ENCODE data around the gene ARL8B. TPM values are rescaled to one million over a fixed set of nuclear protein-coding genes. Genes with fewer than 3 reads are reported as not detected.

The ARL8B gene
- total and polyA plus RNA-seq, 10 of the 15 experiments (the other 5 are each of a cell fraction or from before 2014, with no cell fraction given), result 22.0 to 80.6 (median 43.7) TPM

DNA sequence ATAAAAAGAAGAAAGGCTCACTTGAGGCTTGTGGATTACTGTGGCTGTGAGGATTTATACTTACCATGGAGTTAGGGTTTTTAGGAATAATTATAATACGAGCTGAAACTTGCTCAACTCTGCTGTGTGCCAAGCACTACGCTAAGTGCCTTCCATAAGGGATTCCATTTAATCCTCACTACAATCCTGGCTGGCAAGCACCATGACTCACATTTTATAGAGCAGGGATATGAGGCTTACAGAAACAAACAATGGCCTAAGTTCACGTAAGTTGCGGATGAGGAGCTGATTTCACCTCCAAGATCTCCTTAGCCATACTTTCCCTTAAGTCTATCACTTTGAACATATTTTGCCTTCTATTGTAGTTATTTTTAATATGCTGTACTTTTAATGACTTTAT is 43.9 kb upstream of the ARL8B start:
- intact Hi-C loops (cut with micrococcal nuclease; ENCODE audit: unreplicated experiment), result no loop called here
- SMC1A ChIA-PET (ENCODE audit: uncharacterized antibody, unreplicated experiment), result interaction anchor here (0.9 to 1.3 kb wide), 4 partner anchors 9 to 394 kb away, joined by 3 read pairs; no protein-coding TSS in a partner anchor
- TF ChIP-seq ELK1 (IDR thresholded peaks at IDR 0.05; ENCODE audit: low read depth, low read length) (no peak), EP300 (IDR thresholded peaks at IDR 0.05; ENCODE audit: borderline replicate concordance in 1 of 2, control insufficient read depth in 1 of 2, low read depth in 2 of 2, low read length in 2 of 2) (no peak), SMAD1 (IDR thresholded peaks at IDR 0.05; ENCODE audit: low read depth, partially characterized antibody) (no peak)
- no peaks in the 10 kb centered on the region for H3K79me2 ChIP-seq (ENCODE audit: control insufficient read depth, insufficient read depth, low read length)
- DNase-seq (ENCODE audit: low read depth, low spot score) (no peak), FAIRE-seq (no peak), ATAC-seq (no peak)
- no peaks in the 10 kb centered on the region for H3K36me3 ChIP-seq (ENCODE audit: control insufficient read depth in 2 of 2, insufficient read depth in 2 of 2, low read length in 1 of 2)
- H3K27me3 ChIP-seq (replicated peaks in 1 of 2; ENCODE audit: control insufficient read depth in 2 of 2, insufficient read depth in 2 of 2, low read length in 1 of 2), result peaks cover 0 to 2% of the 10 kb centered on the region in 2 experiments; a peak in 2 of 4 replicates
- CTCF ChIA-PET, result interaction anchor here (1.1 to 1.7 kb wide), 2 partner anchors 9 to 366 kb away, joined by 3 to 13 read pairs; no protein-coding TSS in a partner anchor
- BruUV-seq (replicated peaks), result no TSS peak
- POLR2A ChIA-PET, result no interaction called here
- no peaks in the 10 kb centered on the region for H4K20me1 ChIP-seq (ENCODE audit: control insufficient read depth, insufficient read depth)
- 81% methylated on average over 4 of the region's 4 CpGs for WGBS (ENCODE audit: insufficient coverage, insufficient replicate concordance, low lambda C conversion rate, missing lambda C conversion rate)
- H3K27ac ChIP-seq (ENCODE audit: control insufficient read depth, insufficient read depth), result no peak overlapping the region
- no peak overlapping the region for H2AFZ ChIP-seq (ENCODE audit: control insufficient read depth, low read depth, low read length)
- RAD21 ChIA-PET (ENCODE audit: unreplicated experiment), result no interaction called here
- no peaks in the 10 kb centered on the region for H3K9me3 ChIP-seq (replicated peaks; ENCODE audit: control insufficient read depth, insufficient read depth, low read length)
- no peak overlapping the region for H3K9ac ChIP-seq (ENCODE audit: control insufficient read depth, insufficient read depth, low read length)
- no peak overlapping the region for H3K4me2 ChIP-seq (ENCODE audit: control insufficient read depth, insufficient read depth)
- no peaks in the 10 kb centered on the region for H3K4me1 ChIP-seq (ENCODE audit: control insufficient read depth, insufficient read depth, low read length)
- H3K4me3 ChIP-seq, result no peak overlapping the region
- in situ Hi-C loops (cut with MboI), result no loop called here

GRCh38 chr3:5079761-5080160 is 42.3 kb upstream of the ARL8B start:
- Histone ChIP-seq H4K20me1 (ENCODE audit: control insufficient read depth, insufficient read depth) (no peaks in the 10 kb centered on the region), H3K4me1 (ENCODE audit: control insufficient read depth, insufficient read depth, low read length) (no peaks in the 10 kb centered on the region), H3K79me2 (ENCODE audit: control insufficient read depth, insufficient read depth, low read length) (no peaks in the 10 kb centered on the region), H3K9me3 (replicated peaks; ENCODE audit: control insufficient read depth, insufficient read depth, low read length) (no peaks in the 10 kb centered on the region), H3K9ac (ENCODE audit: control insufficient read depth, insufficient read depth, low read length) (no peak overlapping the region), H2AFZ (ENCODE audit: control insufficient read depth, low read depth, low read length) (no peak overlapping the region), H3K36me3 (ENCODE audit: control insufficient read depth in 2 of 2, insufficient read depth in 2 of 2, low read length in 1 of 2) (no peaks in the 10 kb centered on the region), H3K4me2 (ENCODE audit: control insufficient read depth, insufficient read depth) (no peak overlapping the region), H3K27me3 (replicated peaks in 1 of 2; ENCODE audit: control insufficient read depth in 2 of 2, insufficient read depth in 2 of 2, low read length in 1 of 2) (peaks cover 0 to 2% of the 10 kb centered on the region in 2 experiments; a peak in 1 of 4 replicates), H3K4me3 (no peak overlapping the region), H3K27ac (ENCODE audit: control insufficient read depth, insufficient read depth) (no peak overlapping the region)
- no TSS peak for BruUV-seq (replicated peaks)
- in situ Hi-C loops (cut with MboI) (no loop called here), intact Hi-C loops (cut with micrococcal nuclease; ENCODE audit: unreplicated experiment) (no loop called here)
- no CpG with 5 or more reads among the region's 3 CpGs for WGBS (ENCODE audit: insufficient coverage, insufficient replicate concordance, low lambda C conversion rate, missing lambda C conversion rate)
- ATAC-seq, result no peak
- ChIA-PET CTCF (interaction anchor here (2.2 kb wide), 1 partner anchor 368 kb away, joined by 11 read pairs; no protein-coding TSS in a partner anchor), RAD21 (ENCODE audit: unreplicated experiment) (no interaction called here), SMC1A (ENCODE audit: uncharacterized antibody, unreplicated experiment) (interaction anchor here (1.3 kb wide), 1 partner anchor 21 kb away, joined by 3 read pairs; no protein-coding TSS in a partner anchor), POLR2A (no interaction called here)
- no peak for DNase-seq (ENCODE audit: low read depth, low spot score)
- TF ChIP-seq, protein P1, sequence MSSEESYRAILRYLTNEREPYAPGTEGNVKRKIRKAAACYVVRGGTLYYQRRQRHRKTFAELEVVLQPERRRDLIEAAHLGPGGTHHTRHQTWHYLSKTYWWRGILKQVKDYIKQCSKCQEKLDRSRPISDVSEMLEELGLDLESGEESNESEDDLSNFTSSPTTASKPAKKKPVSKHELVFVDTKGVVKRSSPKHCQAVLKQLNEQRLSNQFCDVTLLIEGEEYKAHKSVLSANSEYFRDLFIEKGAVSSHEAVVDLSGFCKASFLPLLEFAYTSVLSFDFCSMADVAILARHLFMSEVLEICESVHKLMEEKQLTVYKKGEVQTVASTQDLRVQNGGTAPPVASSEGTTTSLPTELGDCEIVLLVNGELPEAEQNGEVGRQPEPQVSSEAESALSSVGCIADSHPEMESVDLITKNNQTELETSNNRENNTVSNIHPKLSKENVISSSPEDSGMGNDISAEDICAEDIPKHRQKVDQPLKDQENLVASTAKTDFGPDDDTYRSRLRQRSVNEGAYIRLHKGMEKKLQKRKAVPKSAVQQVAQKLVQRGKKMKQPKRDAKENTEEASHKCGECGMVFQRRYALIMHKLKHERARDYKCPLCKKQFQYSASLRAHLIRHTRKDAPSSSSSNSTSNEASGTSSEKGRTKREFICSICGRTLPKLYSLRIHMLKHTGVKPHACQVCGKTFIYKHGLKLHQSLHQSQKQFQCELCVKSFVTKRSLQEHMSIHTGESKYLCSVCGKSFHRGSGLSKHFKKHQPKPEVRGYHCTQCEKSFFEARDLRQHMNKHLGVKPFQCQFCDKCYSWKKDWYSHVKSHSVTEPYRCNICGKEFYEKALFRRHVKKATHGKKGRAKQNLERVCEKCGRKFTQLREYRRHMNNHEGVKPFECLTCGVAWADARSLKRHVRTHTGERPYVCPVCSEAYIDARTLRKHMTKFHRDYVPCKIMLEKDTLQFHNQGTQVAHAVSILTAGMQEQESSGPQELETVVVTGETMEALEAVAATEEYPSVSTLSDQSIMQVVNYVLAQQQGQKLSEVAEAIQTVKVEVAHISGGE (CRISPR knock-in tag; IDR thresholded peaks at IDR 0.05), result no peak
- TF ChIP-seq IKZF1 (conservative IDR thresholded peaks at IDR 0.05) (no peak), SPI1 (IDR thresholded peaks at IDR 0.05; ENCODE audit: borderline replicate concordance, insufficient read depth, low read depth, low read length) (no peak), HDAC6 (IDR thresholded peaks at IDR 0.05; ENCODE audit: unreplicated experiment) (no peak), ZNF207 (IDR thresholded peaks at IDR 0.05; ENCODE audit: borderline replicate concordance) (no peak)
- TF ChIP-seq, protein P2, sequence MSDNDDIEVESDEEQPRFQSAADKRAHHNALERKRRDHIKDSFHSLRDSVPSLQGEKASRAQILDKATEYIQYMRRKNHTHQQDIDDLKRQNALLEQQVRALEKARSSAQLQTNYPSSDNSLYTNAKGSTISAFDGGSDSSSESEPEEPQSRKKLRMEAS (IDR thresholded peaks at IDR 0.05; ENCODE audit: low read depth, low read length), result no peak
- FAIRE-seq, result no peak

Data from GM12878 (cell line).